Upper lobe of left lung (tissue), 6 donors: ENCODE results near the gene STON2. TPM values are rescaled to one million over a fixed set of nuclear protein-coding genes. Genes with fewer than 3 reads are reported as not detected.

ENCODE experiments used
- ATAC-seq, 2 donors: fragments of 200-7000 bp; cut with Tn5 transposase; one replicate each; pipeline ENCODE4 v1.9.1; 2022; ENCODE audit warnings: mild to moderate bottlenecking in 2 of 2, moderate library complexity in 2 of 2; ENCODE audit not compliant: low FRiP score in 2 of 2
- DNase-seq, 2 donors: peaks; one replicate each; pipeline ENCODE4 v3.0.0-alpha.2; 2019 to 2020
- H3K27ac ChIP-seq, 4 donors: fragments of 200-600 bp; sonication (generic); one replicate each; pipeline ENCODE4 v1.5.1; 2016 to 2019
- H3K27me3 ChIP-seq, 4 donors: fragments of 200-600 bp; sonication (generic); one replicate each; pipeline ENCODE4 v1.5.1; 2017 to 2019
- H3K36me3 ChIP-seq, 4 donors: fragments of 200-600 bp; sonication (generic); one replicate each; pipeline ENCODE4 v1.5.1; 2016 to 2019
- H3K4me1 ChIP-seq, 4 donors: fragments of 200-600 bp; sonication (generic); one replicate each; pipeline ENCODE4 v1.5.1; 2018 to 2019
- H3K4me3 ChIP-seq, 4 donors: fragments of 200-600 bp; sonication (generic); one replicate each; pipeline ENCODE4 v1.5.1; 2017 to 2019; ENCODE audit warnings: mild to moderate bottlenecking in 2 of 4, moderate library complexity in 1 of 4
- H3K9me3 ChIP-seq, 4 donors: fragments of 200-600 bp; sonication (generic); one replicate each; pipeline ENCODE4 v1.5.1; 2018 to 2019
- CTCF ChIP-seq, 6 experiments: fragments of 450-650 bp in 4 of 6; fragments of 200-600 bp in 2 of 6; sonication (generic) in 2 of 6; IDR thresholded peaks; one replicate each; pipeline ENCODE4 v1.5.1; 2016 to 2019; ENCODE audit warnings: antibody characterized with exemption in 6 of 6
- EP300 ChIP-seq, 4 donors: sonication (generic); formaldehyde crosslinking; IDR thresholded peaks; one replicate each; pipeline ENCODE4 v1.5.1; 2017; ENCODE audit warnings: antibody characterized with exemption in 4 of 4, control low read depth in 2 of 4
- POLR2A ChIP-seq, 4 donors: fragments of 450-650 bp; IDR thresholded peaks; one replicate each; pipeline ENCODE4 v1.5.1; 2016 to 2017; ENCODE audit warnings: antibody characterized with exemption in 4 of 4, mild to moderate bottlenecking in 2 of 4
- POLR2AphosphoS5 ChIP-seq, 2 donors: sonication (generic); formaldehyde crosslinking; IDR thresholded peaks; one replicate each; pipeline ENCODE4 v1.5.1; 2017; ENCODE audit warnings: antibody characterized with exemption in 2 of 2
- WGBS, 2 donors: methylation state at CpG; one replicate each; pipeline ENCODE4 v1.1.5; 2017 to 2018; 5-methylcytosine and 5-hydroxymethylcytosine counted together
- total RNA-seq, 6 donors: library from RNA; depleted of rRNA in 4 of 6; stranded (reverse); fragments of >200 nt in 4 of 6; gene quantifications; one replicate each; pipeline versions ENCODE4 v1.1.0 to v1.2.1, GENCODE V29; 2016 to 2021
- donor health status: DM: no; HTN: no; CAD: no; lungs with moderate emphysema.
- donor health status: DM: no; HTN: yes; CAD: no; lungs with severe emphysema.

Gene STON2
- total RNA-seq, 6 donors from 2014 or later: 22.3 to 34.8 (median 26.7) TPM

- DNase-seq: no peak
- WGBS, 2 donors: 82 to 85% methylated on average over 4 to 5 of the region's 5 CpGs
- Histone ChIP-seq H3K27ac (no peak overlapping the region), H3K27me3 (no peaks in the 10 kb centered on the region), H3K4me3 (no peak overlapping the region), H3K36me3 (no peaks in the 10 kb centered on the region), H3K4me1 (no peaks in the 10 kb centered on the region), H3K9me3 (peaks cover 3 to 6% (median 5%) of the 10 kb centered on the region in 4 donors)
- ATAC-seq: peak in 1 of 2 donors; percentile 59
- no peak for TF ChIP-seq POLR2AphosphoS5 (IDR thresholded peaks at IDR 0.05)
- TF ChIP-seq POLR2A (IDR thresholded peaks at IDR 0.05): no peak
- TF ChIP-seq EP300 (IDR thresholded peaks at IDR 0.05): no peak
- TF ChIP-seq CTCF (IDR thresholded peaks at IDR 0.05): no peak
Observed at GRCh38 chr14:81353691-81354323, 46.3 kb downstream of the STON2 start.

GRCh38 chr14:81352413-81352812, 47.7 kb downstream of the STON2 start:
- ATAC-seq (no peak), DNase-seq (no peak)
- TF ChIP-seq POLR2AphosphoS5 (IDR thresholded peaks at IDR 0.05): no peak
- no peak for TF ChIP-seq EP300 (IDR thresholded peaks at IDR 0.05)
- TF ChIP-seq POLR2A (IDR thresholded peaks at IDR 0.05): no peak
- no peak for TF ChIP-seq CTCF (IDR thresholded peaks at IDR 0.05)
- H3K27me3 ChIP-seq: no peaks in the 10 kb centered on the region
- no peaks in the 10 kb centered on the region for H3K36me3 ChIP-seq
- peaks cover 3 to 6% (median 5%) of the 10 kb centered on the region in 4 donors for H3K9me3 ChIP-seq
- no peaks in the 10 kb centered on the region for H3K4me1 ChIP-seq
- H3K4me3 ChIP-seq: no peak overlapping the region
- 64 to 69% methylated on average over 2 of the region's 2 CpGs for WGBS, 2 donors
- no peak overlapping the region for H3K27ac ChIP-seq

GRCh38 chr14:81351205-81351604, 48.9 kb downstream of the STON2 start:
- DNase-seq: no peak
- no peaks in the 10 kb centered on the region for H3K27me3 ChIP-seq
- H3K27ac ChIP-seq: no peak overlapping the region
- H3K9me3 ChIP-seq: peaks cover 3 to 6% (median 5%) of the 10 kb centered on the region in 4 donors
- H3K36me3 ChIP-seq: no peaks in the 10 kb centered on the region
- H3K4me1 ChIP-seq: no peaks in the 10 kb centered on the region
- no peak overlapping the region for H3K4me3 ChIP-seq
- ATAC-seq: no peak
- no peak for TF ChIP-seq POLR2AphosphoS5 (IDR thresholded peaks at IDR 0.05)
- no peak for TF ChIP-seq POLR2A (IDR thresholded peaks at IDR 0.05)
- no peak for TF ChIP-seq CTCF (IDR thresholded peaks at IDR 0.05)
- TF ChIP-seq EP300 (IDR thresholded peaks at IDR 0.05): no peak

GRCh38 chr14:81350344-81351130, 49.6 kb downstream of the STON2 start:
- no peaks in the 10 kb centered on the region for H3K36me3 ChIP-seq
- 76 to 91% methylated on average over 5 of the region's 5 CpGs for WGBS, 2 donors
- no peaks in the 10 kb centered on the region for H3K4me1 ChIP-seq
- ATAC-seq (no peak), DNase-seq (no peak)
- no peak overlapping the region for H3K4me3 ChIP-seq
- H3K27ac ChIP-seq: no peak overlapping the region
- no peak for TF ChIP-seq CTCF (IDR thresholded peaks at IDR 0.05)
- no peak for TF ChIP-seq EP300 (IDR thresholded peaks at IDR 0.05)
- TF ChIP-seq POLR2A (IDR thresholded peaks at IDR 0.05): no peak
- no peak for TF ChIP-seq POLR2AphosphoS5 (IDR thresholded peaks at IDR 0.05)
- H3K9me3 ChIP-seq: peaks cover 3 to 6% (median 5%) of the 10 kb centered on the region in 4 donors
- no peaks in the 10 kb centered on the region for H3K27me3 ChIP-seq
